Hematopoietic multipotent progenitor cell treated with erythropoietin and hydrocortisone succinate and interleukin-3 and kit ligand, for 8 days (in vitro differentiated cells): ENCODE measurements around the gene NBEAL1.
A peak's percentile ranks its signal among the peaks of the same experiment; 100 is the strongest.
"Not testable (repeated sequence)": the region's sequence is repeated elsewhere in the genome, so short reads cannot be mapped to it uniquely, and the experiment has no call there.

Experiments used
- DNase-seq: peaks from one replicate; pipeline ENCODE4 v3.0.0-alpha.2; 2015

NBEAL1 gene

DNA sequence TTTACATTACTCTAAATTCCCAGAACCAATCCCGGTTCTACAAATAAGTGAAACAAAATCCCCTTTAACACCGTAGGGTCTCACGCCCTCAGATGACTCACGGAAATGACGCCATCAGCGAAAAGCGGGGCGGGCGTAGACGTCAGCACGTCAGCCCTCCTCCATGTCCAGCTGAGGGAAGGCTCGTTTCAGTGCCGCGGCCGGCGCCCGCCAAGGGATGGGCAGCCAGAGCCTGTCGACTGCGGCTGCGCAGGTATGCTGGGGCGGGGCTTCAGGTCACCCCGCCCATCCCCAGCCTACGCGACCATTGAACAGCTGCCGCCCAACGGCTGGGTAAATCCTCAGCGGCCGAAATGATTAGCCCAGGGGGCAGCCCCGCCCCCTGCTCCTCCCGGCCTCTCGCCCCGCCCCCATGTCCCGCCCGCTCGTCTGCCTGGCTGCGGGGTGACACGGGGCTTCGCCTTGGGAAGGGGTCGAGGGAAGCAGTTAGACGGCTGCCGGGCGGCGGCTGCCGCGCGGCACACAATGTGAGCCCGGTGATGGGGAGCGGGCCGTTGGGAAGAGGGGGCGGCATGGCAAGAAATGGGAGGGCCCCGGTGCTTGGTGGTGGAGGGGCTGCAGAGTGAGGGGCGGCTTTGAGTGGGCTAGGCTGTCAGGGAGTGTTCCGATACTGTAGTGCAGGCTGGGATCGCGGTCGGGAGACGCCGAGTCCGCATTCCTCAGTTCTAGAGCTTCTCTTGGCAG, at the start of gene NBEAL1:
Gene NBEAL1, plus strand, starts transcription at position 420 of the 744 bp plus-strand sequence. CDS start 1,510 bp downstream, outside the sequence.
- DNase-seq, result peak; percentile 98

DNA sequence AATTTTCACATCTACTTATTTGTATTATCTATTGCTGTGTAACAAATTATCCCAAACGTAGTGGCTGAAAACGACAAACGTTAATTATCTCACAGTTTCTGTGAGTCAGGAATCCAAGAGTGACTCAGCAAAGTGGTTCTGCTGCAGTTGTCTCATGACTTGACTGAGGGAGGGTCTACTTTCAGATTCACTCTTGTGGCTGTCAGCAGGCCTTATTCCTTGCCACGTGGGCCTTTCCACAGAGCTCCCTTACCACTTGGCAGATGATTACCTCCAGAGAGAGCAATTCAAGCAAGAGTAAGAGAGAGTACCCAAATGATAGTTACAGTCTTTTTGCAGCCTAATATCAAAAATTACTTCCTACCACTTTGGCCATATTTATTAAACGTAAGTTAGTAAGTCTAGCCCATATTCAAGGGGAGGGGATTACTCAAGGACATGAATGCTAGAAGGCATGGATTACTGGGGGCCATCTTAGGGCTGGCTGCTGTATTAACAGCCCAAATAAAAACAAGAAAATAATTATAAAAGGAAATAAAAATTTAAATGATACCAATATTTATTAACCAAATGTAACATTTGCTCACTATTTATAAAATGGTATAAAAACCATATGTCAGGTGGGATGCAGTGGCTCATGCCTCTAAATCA, 48.7 kb upstream of the NBEAL1 start:
- peak; percentile 89 for DNase-seq

DNA sequence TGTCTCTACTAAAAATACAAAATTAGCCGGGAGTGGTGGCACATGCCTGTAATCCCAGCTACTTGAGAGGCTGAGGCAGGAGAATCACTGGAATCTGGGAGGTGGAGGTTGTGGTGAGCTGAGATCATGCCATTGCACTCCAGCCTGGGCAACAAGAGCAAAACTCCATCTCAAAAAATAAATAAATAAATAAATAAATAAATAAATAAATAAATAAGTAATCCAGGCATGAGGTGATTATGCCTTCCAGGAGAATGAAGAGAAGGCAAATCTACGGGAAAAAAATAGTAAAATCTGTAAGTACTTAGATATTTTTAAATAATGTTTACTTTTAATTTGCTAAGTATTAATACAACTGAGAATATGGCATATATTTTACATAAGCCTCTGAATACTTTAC, 45.3 kb upstream of the NBEAL1 start:
- not testable (repeated sequence) for DNase-seq

DNA sequence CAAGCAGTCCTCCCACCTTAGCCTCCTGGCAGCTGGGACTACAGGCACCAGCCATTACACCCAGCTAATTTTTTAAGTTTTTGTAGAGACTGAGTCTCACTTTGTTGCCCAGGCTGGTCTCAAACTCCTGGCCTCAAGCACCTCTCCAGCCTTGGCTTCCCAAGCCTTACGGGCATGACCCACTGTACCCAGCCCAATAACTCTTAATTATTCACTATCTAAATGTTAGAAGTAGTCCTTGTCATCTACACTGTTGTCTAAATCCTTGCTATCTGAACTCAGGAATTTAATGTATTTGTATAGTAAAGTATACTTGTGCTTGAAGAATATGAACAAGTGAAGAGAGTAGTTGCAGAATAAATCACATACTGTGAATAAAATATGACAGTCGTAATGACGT, 37.9 kb upstream of the NBEAL1 start:
- no peak for DNase-seq

DNA sequence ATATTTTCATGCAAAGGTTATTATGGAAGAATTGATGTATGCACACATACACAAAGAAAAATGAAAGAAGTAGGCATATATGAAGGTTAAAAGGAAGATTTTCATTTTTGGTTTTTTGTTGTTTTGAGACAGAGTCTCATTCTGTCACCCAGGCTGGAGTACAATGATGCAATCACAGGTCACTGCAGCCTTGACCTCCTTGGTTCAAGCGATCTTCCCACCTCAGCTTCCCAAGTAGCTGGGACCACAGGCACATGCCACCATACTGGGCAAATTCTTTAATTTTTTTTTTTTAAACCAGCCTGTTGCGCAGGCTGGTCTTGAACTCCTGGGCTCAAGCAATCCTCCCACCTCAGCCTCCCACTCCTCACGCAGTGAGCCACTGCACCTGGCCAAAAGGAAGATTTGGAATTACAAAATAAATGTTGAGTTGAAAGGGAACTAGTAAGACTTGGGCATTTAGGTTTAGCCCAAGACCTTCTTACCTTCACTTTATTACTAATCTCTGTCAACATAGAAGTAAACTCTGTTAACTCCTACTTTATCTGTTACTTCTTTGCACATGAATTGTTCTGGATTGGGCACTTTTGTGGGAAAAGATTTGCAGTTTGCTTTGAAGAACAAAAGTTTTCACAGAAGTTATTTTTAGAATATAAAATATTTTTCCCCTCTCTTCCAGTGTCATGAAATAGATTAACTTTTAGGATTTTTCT, 31.7 kb upstream of the NBEAL1 start:
- no peak for DNase-seq

DNA sequence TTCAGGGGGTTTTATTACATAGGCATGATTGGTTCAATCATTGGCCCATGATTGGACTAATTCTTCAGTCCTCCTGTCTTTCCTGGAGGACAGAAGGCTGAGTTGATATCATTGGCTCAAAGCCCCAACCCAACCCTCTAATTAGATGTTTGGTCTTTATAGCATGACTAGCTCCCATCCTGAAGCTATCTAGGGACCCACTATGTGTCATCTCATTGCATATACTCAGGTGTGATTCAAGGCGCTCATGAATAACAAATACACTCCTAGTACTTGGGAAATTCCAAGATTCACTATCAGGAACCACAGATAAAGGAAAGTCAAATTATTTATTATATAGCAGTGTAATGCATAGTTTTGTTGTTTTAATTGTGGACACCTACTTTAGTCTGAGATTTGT, 24.9 kb upstream of the NBEAL1 start:
- DNase-seq, result no peak

DNA sequence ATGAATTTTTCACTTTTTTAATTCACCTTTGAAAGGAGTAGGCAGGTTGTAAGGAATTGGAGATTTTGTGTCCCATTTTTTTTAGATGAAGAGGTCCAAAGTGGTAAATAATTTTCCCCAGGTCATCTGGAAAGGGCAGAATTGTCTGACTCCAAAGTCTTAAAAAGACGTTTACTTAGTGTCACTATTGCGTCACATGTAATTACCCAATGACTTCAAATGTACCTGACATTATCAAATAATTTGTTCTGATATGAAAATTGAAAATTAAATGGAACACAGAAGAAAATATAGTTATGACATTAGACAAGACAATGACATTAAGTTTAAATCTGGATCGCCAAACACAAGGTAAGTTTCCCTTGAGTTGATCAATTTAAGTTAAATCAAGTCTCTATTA, 24.2 kb upstream of the NBEAL1 start:
- no peak for DNase-seq

DNA sequence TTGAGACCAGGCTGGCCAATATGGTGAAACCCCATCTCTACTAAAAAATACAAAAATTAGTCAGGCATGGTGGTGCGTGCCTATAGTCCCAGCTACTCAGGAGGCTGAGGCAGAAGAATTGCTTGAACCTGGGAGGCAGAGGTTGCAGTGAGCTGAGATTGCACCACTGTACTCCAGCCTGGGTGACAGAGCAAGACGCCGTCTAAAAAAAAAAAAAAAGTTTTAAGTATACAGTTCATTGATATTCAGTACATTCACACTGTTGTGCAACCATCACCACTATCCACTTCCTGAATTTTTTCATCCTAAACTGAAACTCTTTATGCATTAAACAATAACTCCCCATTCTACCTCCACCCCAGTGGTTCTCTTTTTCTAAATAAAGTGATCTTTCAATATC, 17.6 kb upstream of the NBEAL1 start:
- not testable (repeated sequence) for DNase-seq

DNA sequence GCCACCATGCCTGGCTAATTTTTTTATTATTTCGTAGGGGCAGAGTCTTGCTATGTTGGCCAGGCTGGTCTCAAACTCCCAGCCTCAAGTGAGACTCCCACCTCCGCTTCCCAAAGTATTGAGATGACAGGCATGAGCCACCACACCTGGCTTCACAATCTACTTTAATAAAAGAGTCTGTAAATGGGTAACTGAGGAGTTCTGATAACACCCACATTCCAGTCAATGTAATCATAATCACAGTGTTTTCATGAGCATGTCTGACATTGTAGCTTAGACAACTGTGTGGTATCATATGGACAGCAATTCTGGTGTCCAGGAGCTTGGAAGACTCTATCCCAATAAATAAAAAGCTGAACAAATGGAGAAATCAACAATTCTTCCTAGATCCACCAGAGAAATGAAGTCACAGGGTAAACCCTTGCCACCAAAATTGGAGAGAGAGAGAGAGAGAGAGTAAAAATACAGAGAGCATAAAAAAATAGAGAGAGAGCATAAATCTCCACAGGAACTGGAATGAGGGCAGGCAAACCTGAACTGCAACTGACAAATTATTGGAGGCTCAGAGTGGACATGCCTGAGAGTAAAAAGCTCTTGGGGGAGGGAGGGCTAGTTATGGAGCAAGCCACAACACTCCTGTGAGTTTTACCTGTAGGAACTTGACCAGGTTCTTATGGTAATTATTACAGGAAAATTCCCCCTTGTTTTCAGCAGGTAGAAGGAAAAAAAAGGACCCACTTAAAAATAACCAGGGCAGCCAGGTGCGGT, 12.4 kb upstream of the NBEAL1 start:
- DNase-seq, result no peak

DNA sequence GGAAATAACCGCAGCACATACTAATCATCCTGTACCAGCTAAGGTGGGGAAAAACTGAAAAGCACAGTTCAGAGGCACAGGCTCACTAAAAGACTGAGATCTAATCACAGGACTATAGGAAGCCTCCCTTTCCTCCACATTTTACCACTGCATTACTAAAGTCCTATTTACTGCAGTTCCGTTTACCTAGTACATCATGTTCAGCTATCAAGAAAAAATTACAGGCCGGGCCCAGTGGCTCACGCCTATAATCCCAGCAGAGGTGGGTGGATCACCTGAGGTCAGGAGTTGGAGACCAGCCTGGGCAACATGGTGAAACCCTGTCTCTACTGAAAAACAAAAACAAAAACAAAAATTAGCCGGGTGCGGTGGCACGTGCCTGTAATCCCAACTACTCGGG, 11.0 kb upstream of the NBEAL1 start:
- no peak for DNase-seq

DNA sequence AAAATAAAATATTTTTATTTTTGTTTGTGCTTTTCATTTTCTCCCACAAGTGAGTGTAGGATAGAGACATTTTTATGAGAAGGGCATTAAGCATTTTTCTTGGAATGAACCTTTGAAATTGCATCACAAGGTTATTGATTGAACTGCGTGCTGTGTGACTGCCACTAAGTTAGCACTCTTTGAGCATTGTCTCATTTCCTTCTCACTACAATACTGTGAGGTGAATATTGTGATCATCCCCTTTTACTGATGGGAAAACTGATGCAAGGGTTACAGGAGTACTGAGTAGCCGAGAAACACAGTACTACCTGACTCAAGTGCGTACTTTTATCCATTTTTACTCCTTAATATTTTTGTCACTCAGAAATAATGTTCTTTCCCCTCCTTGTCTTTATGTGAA, 2.0 kb downstream of the NBEAL1 start:
- no peak for DNase-seq

DNA sequence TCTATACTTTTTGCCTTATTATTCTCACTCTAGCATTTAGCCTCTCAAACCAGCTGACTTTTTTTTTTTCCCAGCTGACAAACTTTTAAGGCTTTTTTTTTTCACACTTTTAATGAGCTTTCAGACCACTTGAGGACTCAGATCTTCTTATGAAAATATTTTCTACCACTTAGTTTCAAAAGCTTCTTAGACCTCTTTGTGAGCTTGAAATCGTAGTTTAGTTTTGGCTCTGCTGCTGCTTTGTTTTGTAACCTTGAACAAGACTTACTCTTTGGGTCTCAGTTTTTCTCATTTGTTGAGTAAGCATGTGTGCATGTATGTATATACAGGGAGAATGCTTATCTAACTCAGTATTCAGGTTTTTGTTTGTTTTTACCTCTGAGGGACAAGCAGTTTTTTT, 3.5 kb downstream of the NBEAL1 start:
- no peak for DNase-seq

DNA sequence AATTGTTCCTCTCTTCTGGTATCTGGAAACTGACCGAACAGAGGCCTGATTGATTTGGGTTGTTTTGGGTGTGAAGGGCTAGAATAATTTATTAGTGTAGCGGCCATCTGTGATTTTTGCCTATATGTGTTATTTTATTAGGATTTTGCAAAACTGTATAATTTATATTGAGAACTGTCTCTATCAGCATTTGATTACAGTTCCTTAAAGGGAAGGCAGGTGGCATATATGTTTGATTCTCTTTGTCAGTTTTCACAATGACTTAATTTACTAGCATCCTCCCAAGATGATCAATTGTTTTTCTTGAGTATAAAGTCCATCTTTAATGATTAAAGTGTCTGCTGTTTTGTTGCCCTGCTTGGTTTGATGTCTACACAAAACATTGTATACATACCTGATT, 4.5 kb downstream of the NBEAL1 start:
- DNase-seq, result no peak

DNA sequence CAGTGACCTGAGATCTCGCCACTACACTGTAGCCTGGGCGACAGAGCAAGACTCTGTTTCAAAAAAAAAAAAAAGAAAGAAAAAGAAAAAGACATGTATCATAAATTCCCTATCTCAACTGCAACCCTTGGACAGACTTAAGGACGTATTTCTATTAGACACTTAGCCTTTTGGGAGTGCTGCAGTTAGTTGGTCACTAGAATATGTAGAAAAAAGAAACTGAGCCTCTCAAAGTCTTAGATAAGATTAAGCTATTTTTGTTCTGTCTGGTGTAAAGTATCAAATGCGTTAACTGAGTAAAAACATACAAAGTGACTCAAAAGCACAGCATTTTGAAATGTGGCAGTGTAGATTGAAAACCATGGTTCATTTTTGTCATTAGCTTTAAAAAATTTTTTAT, 7.3 kb downstream of the NBEAL1 start:
- DNase-seq, result no peak

DNA sequence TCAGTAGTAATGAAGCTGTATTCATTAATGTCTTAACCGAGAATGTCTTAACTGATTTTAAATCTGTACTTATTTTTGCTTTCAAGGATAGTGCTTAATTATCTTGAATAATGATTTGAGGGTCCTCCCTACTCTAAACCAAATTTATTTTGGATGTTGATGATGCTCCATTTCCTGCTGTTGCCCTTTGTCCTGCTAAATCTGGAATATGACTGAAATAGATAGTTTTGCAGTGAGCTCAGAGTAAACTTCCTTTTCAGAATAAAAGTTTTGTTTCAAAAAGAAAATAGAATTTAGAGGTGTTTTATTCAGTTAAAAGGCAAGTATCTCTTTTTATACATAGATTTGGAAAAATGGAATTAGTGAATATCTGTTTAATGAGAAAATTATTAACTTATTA, 8.1 kb downstream of the NBEAL1 start:
- no peak for DNase-seq

DNA sequence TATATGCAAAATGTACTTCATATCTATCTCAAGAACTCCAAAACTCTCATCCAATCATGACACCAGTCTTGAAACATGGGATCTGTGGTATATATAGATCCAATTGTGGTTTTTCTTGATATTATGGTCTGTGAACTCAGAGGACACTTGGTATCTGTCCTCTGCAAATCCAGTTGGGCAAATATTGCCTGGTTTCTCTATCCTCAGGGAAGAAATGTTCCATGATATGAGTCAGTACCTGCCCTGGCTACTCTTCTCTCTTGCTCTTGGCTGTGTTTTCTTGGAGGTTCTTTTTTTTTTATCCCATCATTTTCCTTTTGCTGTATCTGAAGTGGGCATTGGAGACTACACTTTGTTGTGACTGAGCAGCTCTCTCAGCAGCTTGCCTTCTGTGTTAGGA, 10.9 kb downstream of the NBEAL1 start:
- no peak for DNase-seq

DNA sequence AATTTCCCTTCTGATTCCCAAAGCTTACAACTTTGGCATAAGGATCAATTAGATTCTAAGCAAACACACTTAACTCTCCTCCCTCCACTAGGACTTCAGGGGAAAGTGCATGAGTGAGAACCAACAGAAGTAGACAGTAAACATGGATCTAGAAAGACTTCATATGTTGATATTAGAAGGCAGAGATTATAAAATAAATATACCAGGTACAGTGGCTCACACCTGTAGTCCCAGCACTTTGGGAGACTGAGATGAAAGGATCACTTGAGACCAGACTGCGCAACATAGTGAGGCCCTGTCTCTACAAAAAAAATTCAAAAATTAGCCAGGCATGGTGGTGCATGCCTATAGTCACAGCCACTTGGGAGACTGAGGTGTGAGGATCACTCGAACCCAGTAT, 15.9 kb downstream of the NBEAL1 start:
- DNase-seq, result no peak

DNA sequence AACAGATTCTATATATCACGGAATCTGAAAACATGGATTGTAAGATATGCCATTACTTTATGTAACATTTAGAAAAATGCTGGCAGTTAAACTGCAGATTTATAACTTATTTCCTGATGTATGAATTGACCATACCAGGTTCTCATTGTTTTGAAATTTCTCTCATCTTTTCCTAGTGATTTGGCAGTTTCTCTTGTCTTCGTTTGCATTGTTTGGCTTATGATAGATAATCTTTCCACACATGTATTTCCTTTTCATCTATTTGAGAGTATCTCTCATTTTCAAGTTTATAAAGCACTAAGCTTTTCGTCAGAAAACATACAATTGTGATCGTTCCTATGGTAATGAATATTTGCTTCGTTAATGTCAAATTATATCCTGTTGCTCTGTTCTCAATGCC, 16.3 kb downstream of the NBEAL1 start:
- no peak for DNase-seq

DNA sequence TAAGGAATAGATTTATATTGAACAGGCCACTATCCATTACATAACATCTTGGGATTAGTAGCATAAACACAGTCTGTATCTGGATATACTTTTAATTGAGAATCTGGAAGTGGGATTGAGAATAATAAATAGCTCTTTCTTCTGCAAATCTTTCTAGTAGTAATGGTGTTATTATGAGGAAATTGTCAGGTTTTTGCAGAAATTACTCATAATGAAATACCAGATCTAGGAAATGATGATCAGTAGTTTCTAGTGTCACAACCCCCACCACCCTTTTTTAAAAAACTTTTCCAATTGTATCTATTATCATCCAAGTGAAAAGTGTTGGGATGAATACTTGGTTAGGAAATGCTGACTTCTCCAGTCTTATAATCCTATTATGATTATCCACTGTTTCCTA, 18.7 kb downstream of the NBEAL1 start:
- no peak for DNase-seq

DNA sequence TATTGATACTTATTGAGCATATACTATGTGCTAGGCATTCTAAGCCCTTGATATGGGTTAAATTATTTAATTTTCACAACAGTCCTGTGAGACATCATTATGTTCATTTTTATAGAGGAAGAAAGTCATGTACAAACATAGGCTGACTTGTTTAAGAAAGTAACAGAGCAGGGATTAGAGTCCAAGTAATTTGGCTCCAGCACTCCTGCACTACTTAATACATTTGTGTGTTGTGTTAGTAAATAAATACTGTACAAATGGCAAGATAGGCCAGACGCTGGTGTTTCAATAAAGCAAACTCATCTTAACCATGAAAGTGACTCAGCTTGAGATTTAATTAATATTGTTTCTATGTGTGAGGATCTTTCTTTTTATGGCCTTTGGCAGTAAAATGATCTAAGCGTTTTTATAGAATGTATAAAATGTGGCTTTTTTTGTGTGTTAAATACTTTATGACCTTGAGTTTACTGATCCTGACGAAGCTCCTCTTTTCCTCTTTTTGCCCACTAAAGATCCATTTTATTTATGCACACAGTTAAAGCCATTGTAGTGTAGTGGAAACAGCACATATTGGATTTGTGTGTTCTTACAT, 21.3 kb downstream of the NBEAL1 start:
- no peak for DNase-seq

DNA sequence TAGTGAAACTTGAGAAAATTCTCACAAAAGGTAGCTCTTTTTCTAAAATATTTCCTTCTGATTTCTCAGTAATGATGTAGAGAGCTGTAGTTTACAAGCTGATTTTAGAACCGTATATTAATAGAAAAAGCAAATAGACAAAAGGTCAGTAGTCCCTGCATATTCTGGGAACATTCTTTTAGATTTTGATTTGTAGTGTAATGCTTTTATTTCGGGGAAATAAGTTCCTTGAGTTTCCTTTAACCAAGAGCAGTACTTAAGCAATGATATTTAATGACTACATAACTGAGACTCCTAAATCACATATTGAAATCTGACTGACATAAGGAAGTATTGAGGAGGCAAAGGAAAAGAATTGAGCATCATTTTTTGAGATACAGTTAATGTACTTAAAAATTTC, 22.4 kb downstream of the NBEAL1 start:
- DNase-seq, result no peak

DNA sequence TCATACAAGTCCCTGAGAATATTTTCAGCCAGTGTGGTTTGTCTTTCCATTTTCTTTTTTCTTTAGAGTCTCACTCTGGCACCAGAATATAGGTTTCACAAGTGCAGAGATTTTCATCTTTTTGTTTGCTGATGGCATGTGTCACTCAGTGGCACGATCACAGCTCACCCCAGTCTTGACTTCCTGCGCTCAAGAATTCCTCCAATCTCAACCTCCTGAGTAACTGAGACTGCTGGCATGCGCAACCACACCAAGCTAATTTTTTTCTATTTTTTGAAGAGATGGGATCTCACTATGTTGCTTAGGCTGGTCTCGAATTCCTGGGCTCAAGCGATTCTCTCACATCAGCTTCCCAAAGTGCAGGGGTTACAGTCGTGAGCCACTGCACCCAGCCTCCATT, 23.9 kb downstream of the NBEAL1 start:
- no peak for DNase-seq

DNA sequence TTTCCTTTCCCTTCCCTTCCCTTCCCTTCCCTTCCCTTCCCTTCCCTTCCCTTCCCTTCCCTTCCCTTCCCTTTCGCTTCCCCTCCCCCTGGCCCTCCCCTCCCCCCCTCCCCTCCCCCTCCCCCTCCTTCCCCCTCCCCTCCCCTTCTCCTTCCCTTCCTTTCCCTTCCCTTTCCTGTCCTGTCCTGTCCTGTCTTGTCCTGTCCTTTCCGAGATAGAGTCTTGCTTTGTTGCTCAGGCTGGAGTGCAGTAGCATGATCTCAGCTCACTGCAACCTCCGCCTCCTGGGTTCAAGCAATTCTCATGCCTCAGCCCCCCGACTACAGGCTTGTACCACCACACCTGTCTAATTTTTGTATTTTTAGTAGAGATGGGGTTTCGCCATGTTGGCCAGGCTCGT, 24.5 kb downstream of the NBEAL1 start:
- DNase-seq, result not testable (repeated sequence)
